NCI-H526 (cell line): ENCODE results near the gene PKP1.
A peak's percentile ranks its signal among the peaks of the same experiment; 100 is the strongest.

Source experiments
- DNase-seq, 2 experiments: peaks; one replicate each; lab custom pipeline; 2025; lab: John Stamatoyannopoulos, UW

Gene PKP1

GRCh38 chr1:201374364-201374763 lies 91.1 kb downstream of the PKP1 start:
- no peak for DNase-seq

GRCh38 chr1:201375169-201375568 lies 91.9 kb downstream of the PKP1 start:
- no peak for DNase-seq

- DNase-seq = no peak
Observed at GRCh38 chr1:201376107-201376463, 92.8 kb downstream of the PKP1 start.

- peak in 1 of 2 experiments; percentile 44 for DNase-seq
Observed at GRCh38 chr1:201376464-201377374, 93.4 kb downstream of the PKP1 start.

- no peak for DNase-seq
Observed at GRCh38 chr1:201377611-201378092, 94.3 kb downstream of the PKP1 start, which contains the start of gene TNNT2. Gene TNNT2, minus strand, starts transcription at chr1:201377680. Its CDS starts 4,426 bp downstream, at chr1:201373254.

GRCh38 chr1:201378804-201379203 lies 95.5 kb downstream of the PKP1 start:
- DNase-seq = no peak

- no peak for DNase-seq
Observed at GRCh38 chr1:201379733-201380242, 96.5 kb downstream of the PKP1 start.

GRCh38 chr1:201381130-201381529 lies 97.8 kb downstream of the PKP1 start:
- DNase-seq = no peak
